OCI-LY3 (cell line): ENCODE results near the gene DNMBP.

Experiments
- H2AFZ ChIP-seq: fragments of 200-600, 300-600 bp; shearing (Covaris generic); 2 replicates; pipeline ENCODE4 v1.6.0; 2014; ENCODE audit warnings: antibody characterized with exemption, low read depth, low read length
- H3K27ac ChIP-seq: fragments of 200-600, 300-600 bp; sonication (generic); 2 replicates; pipeline ENCODE4 v1.5.1; 2014; ENCODE audit warnings: mild to moderate bottlenecking, low read length, moderate library complexity, mixed read lengths
- H3K27me3 ChIP-seq: fragments of 200-600, 300-600 bp; sonication (generic); 2 replicates; pipeline ENCODE4 v1.6.1; 2014; ENCODE audit warnings: low read depth, low read length, mixed read lengths
- H3K36me3 ChIP-seq: fragments of 200-600, 300-600 bp; sonication (generic); replicated peaks from 2 replicates; pipeline ENCODE3; 2014; ENCODE audit warnings: low read depth, low read length, mixed read lengths
- H3K4me1 ChIP-seq: fragments of 300-600, 200-600 bp; sonication (generic); 2 replicates; pipeline ENCODE4 v1.6.1; 2014; ENCODE audit warnings: low read length, mixed read lengths
- H3K4me2 ChIP-seq: fragments of 200-600, 300-600 bp; sonication (generic); 2 replicates; pipeline ENCODE4 v1.6.1; 2014; ENCODE audit warnings: low read length, mixed read lengths
- H3K4me3 ChIP-seq: fragments of 300-600, 200-600 bp; sonication (generic); 2 replicates; pipeline ENCODE4 v1.5.1; 2014; ENCODE audit warnings: antibody characterized with exemption, mild to moderate bottlenecking, low read length, moderate library complexity
- H3K79me2 ChIP-seq: fragments of 300-600, 200-600 bp; shearing (Covaris generic); 2 replicates; pipeline ENCODE4 v1.6.1; 2014; ENCODE audit warnings: mild to moderate bottlenecking, low read length, mixed read lengths
- H3K9ac ChIP-seq: fragments of 300-600, 200-600 bp; shearing (Covaris generic); 2 replicates; pipeline ENCODE4 v1.6.0; 2014; ENCODE audit warnings: mild to moderate bottlenecking, low read length, moderate library complexity
- H3K9me3 ChIP-seq: fragments of 200-600, 300-600 bp; shearing (Covaris generic); 2 replicates; pipeline ENCODE4 v1.6.1; 2014; ENCODE audit warnings: low read length, mixed read lengths; ENCODE audit not compliant: insufficient read depth
- H4K20me1 ChIP-seq: fragments of 200-600, 300-600 bp; sonication (generic); 2 replicates; pipeline ENCODE4 v1.6.1; 2016; ENCODE audit warnings: low read length, mixed read lengths; ENCODE audit not compliant: insufficient read depth
- CTCF ChIP-seq: fragments of 200-600, 300-600 bp; sonication (generic); IDR thresholded peaks from 2 replicates; pipeline ENCODE4 v1.5.1; 2014; ENCODE audit warnings: antibody characterized with exemption, low read length, low read depth
- EZH2phosphoT487 ChIP-seq: fragments of 200-600 bp; shearing (Covaris generic); IDR thresholded peaks from 2 replicates; pipeline ENCODE4 v1.6.1; 2018; ENCODE audit warnings: antibody characterized with exemption, mixed run types, low read depth

DNMBP gene

GRCh38 chr10:99977916-99978315 lies 31.8 kb downstream of the DNMBP start:
- no peak overlapping the region for H3K4me2 ChIP-seq
- H3K4me1 ChIP-seq: peaks cover 14% of the 10 kb centered on the region
- H3K79me2 ChIP-seq: no peaks in the 10 kb centered on the region
- H3K4me3 ChIP-seq: no peak overlapping the region
- no peaks in the 10 kb centered on the region for H3K36me3 ChIP-seq
- H3K27me3 ChIP-seq: no peaks in the 10 kb centered on the region
- no peaks in the 10 kb centered on the region for H4K20me1 ChIP-seq
- no peak overlapping the region for H3K9ac ChIP-seq
- no peaks in the 10 kb centered on the region for H3K9me3 ChIP-seq
- TF ChIP-seq EZH2phosphoT487: no peak
- TF ChIP-seq CTCF: no peak
- no peak overlapping the region for H2AFZ ChIP-seq
- H3K27ac ChIP-seq: no peak overlapping the region

DNA sequence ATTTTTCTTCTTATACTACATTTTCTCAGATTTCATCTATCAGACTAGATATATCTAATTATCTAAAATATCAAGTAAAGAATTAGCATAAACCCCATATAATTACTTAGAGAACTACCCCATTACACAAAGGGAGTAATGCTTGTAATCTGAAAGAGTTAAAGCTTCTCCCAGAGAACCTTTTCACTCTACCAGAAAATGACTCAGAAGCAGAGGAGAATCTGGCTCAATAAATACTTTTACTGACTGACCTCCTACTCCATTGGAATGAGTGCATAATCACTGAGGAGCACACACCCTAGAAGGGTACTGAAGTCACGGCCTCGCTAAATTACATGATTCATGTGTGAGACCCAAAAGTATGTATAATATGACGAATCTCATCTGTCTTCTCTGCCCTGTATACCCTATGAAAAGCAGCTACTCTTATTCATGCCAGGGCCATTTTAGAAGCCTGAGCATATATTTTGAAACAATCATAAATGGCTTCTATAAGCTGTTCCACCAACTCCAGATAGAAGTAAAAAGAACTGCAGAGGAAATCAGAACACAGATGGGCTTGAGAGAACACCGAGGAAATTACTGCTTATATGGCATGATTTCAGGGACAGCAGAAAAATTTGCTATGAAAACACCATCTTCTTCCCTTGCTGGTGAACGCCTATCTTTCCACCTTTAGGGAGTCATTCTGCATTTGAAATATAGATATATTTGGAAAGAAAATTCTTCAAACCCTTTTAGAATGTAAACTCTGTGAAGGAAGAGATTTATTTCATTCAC lies 32.7 kb downstream of the DNMBP start:
- Histone ChIP-seq H3K27ac (no peak overlapping the region), H3K4me3 (no peak overlapping the region), H3K36me3 (no peaks in the 10 kb centered on the region), H2AFZ (no peak overlapping the region), H3K4me1 (peaks cover 14% of the 10 kb centered on the region), H3K9me3 (no peaks in the 10 kb centered on the region), H3K4me2 (no peak overlapping the region), H3K9ac (no peak overlapping the region), H4K20me1 (no peaks in the 10 kb centered on the region), H3K79me2 (no peaks in the 10 kb centered on the region), H3K27me3 (no peaks in the 10 kb centered on the region)
- no peak for TF ChIP-seq CTCF
- no peak for TF ChIP-seq EZH2phosphoT487

- Histone ChIP-seq H2AFZ (no peak overlapping the region), H3K4me1 (peaks cover 14% of the 10 kb centered on the region), H3K9me3 (no peaks in the 10 kb centered on the region), H3K4me2 (peak overlapping the region; percentile 22; the same call in 1 of the 2 replicates), H4K20me1 (no peaks in the 10 kb centered on the region), H3K79me2 (no peaks in the 10 kb centered on the region), H3K27me3 (no peaks in the 10 kb centered on the region), H3K4me3 (no peak overlapping the region), H3K27ac (no peak overlapping the region), H3K36me3 (no peaks in the 10 kb centered on the region), H3K9ac (no peak overlapping the region)
- TF ChIP-seq CTCF: no peak
- TF ChIP-seq EZH2phosphoT487: no peak
Measured at GRCh38 chr10:99975942-99976809, 33.6 kb downstream of the DNMBP start.
